ENCODE results near the gene CD69.

CD69 gene

GRCh38 chr12:9735601-9736000 lies 25.1 kb downstream of the CD69 start:
- no peak for DNase-seq
- Histone ChIP-seq H3K27me3 (replicated peaks) (no peaks in the 10 kb centered on the region), H3K27ac (no peak overlapping the region), H3K4me3 (ENCODE audit: low read depth, low read length) (no peak overlapping the region), H3K36me3 (replicated peaks) (no peaks in the 10 kb centered on the region)
- in situ Hi-C loops (cut with HindIII; ENCODE audit: low pct_ligation_motif_present, low sequenced_read_pairs): no loop called here
- no peak for TF ChIP-seq CTCF (IDR thresholded peaks at IDR 0.05; ENCODE audit: low read depth, low read length, missing control alignments)

- in situ Hi-C loops (cut with HindIII; ENCODE audit: low pct_ligation_motif_present, low sequenced_read_pairs): no loop called here
- TF ChIP-seq CTCF (IDR thresholded peaks at IDR 0.05; ENCODE audit: low read depth, low read length, missing control alignments): no peak
- no peak within 1 kb of the TSS for H3K4me3 ChIP-seq (ENCODE audit: low read depth, low read length)
- DNase-seq: no peak
- H3K36me3 ChIP-seq (replicated peaks): no peaks in the 10 kb centered on the region
- no peaks in the 10 kb centered on the region for H3K27me3 ChIP-seq (replicated peaks)
- no peak within 1 kb of the TSS for H3K27ac ChIP-seq
Observed at GRCh38 chr12:9732921-9733461, 27.7 kb downstream of the CD69 start, which contains the start of gene CLECL1. Gene CLECL1 (minus strand): TSS chr12:9733097.

GRCh38 chr12:9731797-9732196 lies 28.9 kb downstream of the CD69 start:
- no peak for TF ChIP-seq CTCF (IDR thresholded peaks at IDR 0.05; ENCODE audit: low read depth, low read length, missing control alignments)
- DNase-seq: no peak
- H3K27me3 ChIP-seq (replicated peaks): no peaks in the 10 kb centered on the region
- no peaks in the 10 kb centered on the region for H3K36me3 ChIP-seq (replicated peaks)
- in situ Hi-C loops (cut with HindIII; ENCODE audit: low pct_ligation_motif_present, low sequenced_read_pairs): no loop called here
- no peak overlapping the region for H3K27ac ChIP-seq
- no peak overlapping the region for H3K4me3 ChIP-seq (ENCODE audit: low read depth, low read length)

- no peak for DNase-seq
- no peaks in the 10 kb centered on the region for H3K36me3 ChIP-seq (replicated peaks)
- no peak for TF ChIP-seq CTCF (IDR thresholded peaks at IDR 0.05; ENCODE audit: low read depth, low read length, missing control alignments)
- in situ Hi-C loops (cut with HindIII; ENCODE audit: low pct_ligation_motif_present, low sequenced_read_pairs): no loop called here
- no peaks in the 10 kb centered on the region for H3K27me3 ChIP-seq (replicated peaks)
- H3K4me3 ChIP-seq (ENCODE audit: low read depth, low read length): no peak overlapping the region
- no peak overlapping the region for H3K27ac ChIP-seq
Observed at GRCh38 chr12:9731393-9731792, 29.3 kb downstream of the CD69 start.

GRCh38 chr12:9730591-9730990 lies 30.1 kb downstream of the CD69 start:
- H3K36me3 ChIP-seq (replicated peaks): no peaks in the 10 kb centered on the region
- no peaks in the 10 kb centered on the region for H3K27me3 ChIP-seq (replicated peaks)
- H3K4me3 ChIP-seq (ENCODE audit: low read depth, low read length): no peak overlapping the region
- H3K27ac ChIP-seq: no peak overlapping the region
- no peak for DNase-seq
- in situ Hi-C loops (cut with HindIII; ENCODE audit: low pct_ligation_motif_present, low sequenced_read_pairs): no loop called here
- TF ChIP-seq CTCF (IDR thresholded peaks at IDR 0.05; ENCODE audit: low read depth, low read length, missing control alignments): no peak

GRCh38 chr12:9730011-9730410 lies 30.7 kb downstream of the CD69 start:
- no peak for TF ChIP-seq CTCF (IDR thresholded peaks at IDR 0.05; ENCODE audit: low read depth, low read length, missing control alignments)
- Histone ChIP-seq H3K27ac (no peak overlapping the region), H3K27me3 (replicated peaks) (no peaks in the 10 kb centered on the region), H3K4me3 (ENCODE audit: low read depth, low read length) (no peak overlapping the region), H3K36me3 (replicated peaks) (no peaks in the 10 kb centered on the region)
- in situ Hi-C loops (cut with HindIII; ENCODE audit: low pct_ligation_motif_present, low sequenced_read_pairs): no loop called here
- DNase-seq: no peak
